Upper lobe of left lung (tissue), 6 donors: Measurements from ENCODE around the gene THUMPD2. TPM values are rescaled to one million over a fixed set of nuclear protein-coding genes. Genes with fewer than 3 reads are reported as not detected.

Experiments
- ATAC-seq, 2 donors: fragments of 200-7000 bp; cut with Tn5 transposase; one replicate each; pipeline ENCODE4 v1.9.1; 2022; ENCODE audit warnings: mild to moderate bottlenecking in 2 of 2, moderate library complexity in 2 of 2; ENCODE audit not compliant: low FRiP score in 2 of 2
- DNase-seq, 2 donors: peaks; one replicate each; pipeline ENCODE4 v3.0.0-alpha.2; 2019 to 2020
- H3K27ac ChIP-seq, 4 donors: fragments of 200-600 bp; sonication (generic); one replicate each; pipeline ENCODE4 v1.5.1; 2016 to 2019
- H3K27me3 ChIP-seq, 4 donors: fragments of 200-600 bp; sonication (generic); one replicate each; pipeline ENCODE4 v1.5.1; 2017 to 2019
- H3K36me3 ChIP-seq, 4 donors: fragments of 200-600 bp; sonication (generic); one replicate each; pipeline ENCODE4 v1.5.1; 2016 to 2019
- H3K4me1 ChIP-seq, 4 donors: fragments of 200-600 bp; sonication (generic); one replicate each; pipeline ENCODE4 v1.5.1; 2018 to 2019
- H3K4me3 ChIP-seq, 4 donors: fragments of 200-600 bp; sonication (generic); one replicate each; pipeline ENCODE4 v1.5.1; 2017 to 2019; ENCODE audit warnings: mild to moderate bottlenecking in 2 of 4, moderate library complexity in 1 of 4
- H3K9me3 ChIP-seq, 4 donors: fragments of 200-600 bp; sonication (generic); one replicate each; pipeline ENCODE4 v1.5.1; 2018 to 2019
- EP300 ChIP-seq, 4 donors: sonication (generic); formaldehyde crosslinking; IDR thresholded peaks; one replicate each; pipeline ENCODE4 v1.5.1; 2017; ENCODE audit warnings: antibody characterized with exemption in 4 of 4, control low read depth in 2 of 4
- POLR2A ChIP-seq, 4 donors: fragments of 450-650 bp; IDR thresholded peaks; one replicate each; pipeline ENCODE4 v1.5.1; 2016 to 2017; ENCODE audit warnings: antibody characterized with exemption in 4 of 4, mild to moderate bottlenecking in 2 of 4
- POLR2AphosphoS5 ChIP-seq, 2 donors: sonication (generic); formaldehyde crosslinking; IDR thresholded peaks; one replicate each; pipeline ENCODE4 v1.5.1; 2017; ENCODE audit warnings: antibody characterized with exemption in 2 of 2
- WGBS, 2 donors: methylation state at CpG; one replicate each; pipeline ENCODE4 v1.1.5; 2017 to 2018; 5-methylcytosine and 5-hydroxymethylcytosine counted together
- total RNA-seq, 6 donors: library from RNA; depleted of rRNA in 4 of 6; stranded (reverse); fragments of >200 nt in 4 of 6; gene quantifications; one replicate each; pipeline versions ENCODE4 v1.1.0 to v1.2.1, GENCODE V29; 2016 to 2021
- TF ChIP-seq, protein P1 (sequence below), 6 experiments: fragments of 450-650 bp in 4 of 6; fragments of 200-600 bp in 2 of 6; sonication (generic) in 2 of 6; IDR thresholded peaks; one replicate each; pipeline ENCODE4 v1.5.1; 2016 to 2019; ENCODE audit warnings: antibody characterized with exemption in 6 of 6
- donor health status: DM: no; HTN: no; CAD: no; lungs with moderate emphysema.
- donor health status: DM: no; HTN: yes; CAD: no; lungs with severe emphysema.

Gene THUMPD2
- total RNA-seq, 6 donors from 2014 or later = 6.7 to 43.0 (median 10.9) TPM

- no peak overlapping the region for H3K4me3 ChIP-seq
- H3K27me3 ChIP-seq = no peaks in the 10 kb centered on the region
- ATAC-seq = peak in 1 of 2 donors; percentile 68
- TF ChIP-seq, protein P1, sequence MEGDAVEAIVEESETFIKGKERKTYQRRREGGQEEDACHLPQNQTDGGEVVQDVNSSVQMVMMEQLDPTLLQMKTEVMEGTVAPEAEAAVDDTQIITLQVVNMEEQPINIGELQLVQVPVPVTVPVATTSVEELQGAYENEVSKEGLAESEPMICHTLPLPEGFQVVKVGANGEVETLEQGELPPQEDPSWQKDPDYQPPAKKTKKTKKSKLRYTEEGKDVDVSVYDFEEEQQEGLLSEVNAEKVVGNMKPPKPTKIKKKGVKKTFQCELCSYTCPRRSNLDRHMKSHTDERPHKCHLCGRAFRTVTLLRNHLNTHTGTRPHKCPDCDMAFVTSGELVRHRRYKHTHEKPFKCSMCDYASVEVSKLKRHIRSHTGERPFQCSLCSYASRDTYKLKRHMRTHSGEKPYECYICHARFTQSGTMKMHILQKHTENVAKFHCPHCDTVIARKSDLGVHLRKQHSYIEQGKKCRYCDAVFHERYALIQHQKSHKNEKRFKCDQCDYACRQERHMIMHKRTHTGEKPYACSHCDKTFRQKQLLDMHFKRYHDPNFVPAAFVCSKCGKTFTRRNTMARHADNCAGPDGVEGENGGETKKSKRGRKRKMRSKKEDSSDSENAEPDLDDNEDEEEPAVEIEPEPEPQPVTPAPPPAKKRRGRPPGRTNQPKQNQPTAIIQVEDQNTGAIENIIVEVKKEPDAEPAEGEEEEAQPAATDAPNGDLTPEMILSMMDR (IDR thresholded peaks at IDR 0.05) = no peak
- TF ChIP-seq POLR2A (IDR thresholded peaks at IDR 0.05) (no peak), EP300 (IDR thresholded peaks at IDR 0.05) (no peak)
- H3K36me3 ChIP-seq = peaks cover 4 to 38% (median 16%) of the 10 kb centered on the region in 4 donors
- DNase-seq = no peak
- WGBS, 2 donors = 70 to 72% methylated on average over 6 of the region's 6 CpGs
- no peaks in the 10 kb centered on the region for H3K4me1 ChIP-seq
- H3K9me3 ChIP-seq = no peaks in the 10 kb centered on the region
- no peak overlapping the region for H3K27ac ChIP-seq
Measured at GRCh38 chr2:39736640-39737039, 42.4 kb downstream of the THUMPD2 start.

DNA sequence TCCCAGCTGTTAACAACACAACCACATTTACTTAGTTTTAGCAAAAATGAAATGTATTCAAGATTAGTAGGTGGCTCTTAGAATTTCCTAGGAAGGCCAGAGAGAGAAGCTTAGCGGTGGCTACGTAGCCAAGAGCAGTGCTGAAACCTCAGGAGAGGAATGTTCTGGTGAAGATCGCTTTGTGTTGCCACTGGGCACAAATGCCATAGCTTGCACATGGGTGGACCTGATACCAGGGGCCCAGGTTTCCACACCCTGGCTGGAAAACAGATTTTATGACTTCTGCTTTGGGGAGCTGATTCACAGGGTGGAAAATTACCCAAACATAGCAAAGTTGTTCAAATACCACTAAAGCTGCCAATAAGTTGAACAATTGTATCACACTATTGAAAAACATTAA, 43.4 kb downstream of the THUMPD2 start:
- 96 to 98% methylated on average over 3 of the region's 3 CpGs for WGBS, 2 donors
- no peak for TF ChIP-seq EP300 (IDR thresholded peaks at IDR 0.05)
- no peak for TF ChIP-seq POLR2A (IDR thresholded peaks at IDR 0.05)
- TF ChIP-seq, protein P1 (IDR thresholded peaks at IDR 0.05) = no peak
- no peak for TF ChIP-seq POLR2AphosphoS5 (IDR thresholded peaks at IDR 0.05)
- peaks cover 4 to 29% (median 14%) of the 10 kb centered on the region in 4 donors for H3K36me3 ChIP-seq
- no peak for ATAC-seq
- no peak overlapping the region for H3K4me3 ChIP-seq
- no peaks in the 10 kb centered on the region for H3K27me3 ChIP-seq
- H3K9me3 ChIP-seq = no peaks in the 10 kb centered on the region
- H3K27ac ChIP-seq = no peak overlapping the region
- no peaks in the 10 kb centered on the region for H3K4me1 ChIP-seq
- no peak for DNase-seq

DNA sequence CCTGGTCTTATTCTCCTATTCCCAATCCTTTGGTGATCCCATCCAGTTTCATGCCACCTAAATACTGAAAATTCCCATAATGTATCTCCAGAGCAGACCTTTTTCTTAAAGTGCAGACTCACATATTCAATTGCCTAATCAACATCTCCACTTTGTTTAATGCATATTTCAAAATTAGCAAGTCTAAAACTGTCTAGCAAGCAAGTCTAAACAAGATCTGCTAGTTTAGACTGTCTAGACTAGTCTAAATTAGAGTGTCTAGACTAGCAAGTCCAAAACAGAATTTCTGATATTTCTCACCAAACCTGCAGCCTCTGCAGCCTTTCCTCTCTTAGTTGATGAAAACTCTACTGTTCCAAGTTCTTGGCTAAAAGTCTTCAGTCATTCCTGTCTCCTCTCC, 44.6 kb downstream of the THUMPD2 start:
- Histone ChIP-seq H3K36me3 (peaks cover 0 to 26% (median 14%) of the 10 kb centered on the region in 4 donors), H3K4me1 (no peaks in the 10 kb centered on the region), H3K9me3 (no peaks in the 10 kb centered on the region), H3K27me3 (no peaks in the 10 kb centered on the region), H3K27ac (no peak overlapping the region), H3K4me3 (no peak overlapping the region)
- TF ChIP-seq POLR2AphosphoS5 (IDR thresholded peaks at IDR 0.05) (no peak), EP300 (IDR thresholded peaks at IDR 0.05) (no peak), POLR2A (IDR thresholded peaks at IDR 0.05) (no peak)
- TF ChIP-seq, protein P1 (IDR thresholded peaks at IDR 0.05) = no peak
- no peak for DNase-seq
- no peak for ATAC-seq

DNA sequence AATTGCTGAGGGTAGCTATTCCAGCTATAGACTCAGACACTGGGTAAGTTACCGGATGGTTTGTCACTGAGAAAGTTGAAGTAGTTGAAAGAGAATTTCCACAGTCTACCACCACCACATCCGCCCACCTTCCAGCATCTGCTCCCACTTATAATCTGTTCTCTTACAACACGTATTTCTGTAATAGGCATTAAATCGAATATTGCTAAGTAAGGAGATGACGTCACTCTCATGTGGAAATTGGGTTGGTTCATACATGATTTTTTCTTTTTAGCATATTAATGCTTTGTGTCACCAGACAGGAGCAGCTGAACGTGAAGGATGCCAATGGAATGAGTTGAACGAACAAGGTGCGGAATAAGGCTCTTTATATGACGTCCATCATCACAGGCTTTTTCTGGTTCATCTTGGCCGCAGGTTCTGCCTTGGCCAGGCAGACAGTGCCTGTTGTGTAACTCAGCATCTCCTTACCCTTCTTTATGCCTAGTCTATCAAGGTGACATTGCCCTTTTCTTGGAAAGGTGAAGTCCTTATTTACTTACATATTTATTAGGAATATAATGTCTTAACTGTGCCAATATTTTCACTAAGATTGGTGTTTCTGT, 45.9 kb downstream of the THUMPD2 start:
- Histone ChIP-seq H3K4me1 (no peaks in the 10 kb centered on the region), H3K4me3 (no peak overlapping the region), H3K9me3 (no peaks in the 10 kb centered on the region), H3K27ac (no peak overlapping the region), H3K27me3 (no peaks in the 10 kb centered on the region), H3K36me3 (peaks cover 0 to 26% (median 13%) of the 10 kb centered on the region in 4 donors)
- no peak for TF ChIP-seq EP300 (IDR thresholded peaks at IDR 0.05)
- no peak for TF ChIP-seq POLR2A (IDR thresholded peaks at IDR 0.05)
- TF ChIP-seq POLR2AphosphoS5 (IDR thresholded peaks at IDR 0.05) = no peak
- WGBS, 2 donors = 89 to 90% methylated on average over 10 of the region's 10 CpGs
- DNase-seq (no peak), ATAC-seq (no peak)

GRCh38 chr2:39732482-39732881, 46.6 kb downstream of the THUMPD2 start:
- Histone ChIP-seq H3K36me3 (peaks cover 0 to 23% (median 10%) of the 10 kb centered on the region in 4 donors), H3K27ac (no peak overlapping the region), H3K27me3 (no peaks in the 10 kb centered on the region), H3K4me1 (no peaks in the 10 kb centered on the region), H3K9me3 (no peaks in the 10 kb centered on the region), H3K4me3 (no peak overlapping the region)
- DNase-seq (no peak), ATAC-seq (peak in 1 of 2 donors; percentile 51)
- 91 to 100% methylated on average over 1 of the region's 1 CpG for WGBS, 2 donors
- TF ChIP-seq EP300 (IDR thresholded peaks at IDR 0.05) (no peak), POLR2AphosphoS5 (IDR thresholded peaks at IDR 0.05) (no peak), POLR2A (IDR thresholded peaks at IDR 0.05) (no peak)
- TF ChIP-seq, protein P1 (IDR thresholded peaks at IDR 0.05) = no peak
